T-helper 2 cell treated with Interferon-gamma antibody and Interleukin-4, amounts not matched to agents 100 ng/mL and 5 ng/mL, for 36 hours (primary cell): ENCODE data around the gene TRAPPC6A. TPM values are rescaled to one million over a fixed set of nuclear protein-coding genes. Genes with fewer than 3 reads are reported as not detected.
"Not testable (repeated sequence)": the region's sequence is repeated elsewhere in the genome, so short reads cannot be mapped to it uniquely, and the experiment has no call there.

ENCODE experiments used
- intact Hi-C: fragments of 100-400 bp; cut with micrococcal nuclease; formaldehyde crosslinking; loops from one replicate; pipeline ENCODE4 v1.15.1; 2023
- total RNA-seq: library from RNA; stranded (reverse); gene quantifications from 2 replicates; pipeline ENCODE4 v1.2.3, GENCODE V29; 2022

Gene TRAPPC6A
- total RNA-seq, 1 donor from 2014 or later = 58.4 TPM

- intact Hi-C loops = no loop called here
Measured at GRCh38 chr19:45133661-45134060, 44.4 kb downstream of the TRAPPC6A start.

- intact Hi-C loops = no loop called here
Measured at GRCh38 chr19:45130888-45131615, 47.0 kb downstream of the TRAPPC6A start.

DNA sequence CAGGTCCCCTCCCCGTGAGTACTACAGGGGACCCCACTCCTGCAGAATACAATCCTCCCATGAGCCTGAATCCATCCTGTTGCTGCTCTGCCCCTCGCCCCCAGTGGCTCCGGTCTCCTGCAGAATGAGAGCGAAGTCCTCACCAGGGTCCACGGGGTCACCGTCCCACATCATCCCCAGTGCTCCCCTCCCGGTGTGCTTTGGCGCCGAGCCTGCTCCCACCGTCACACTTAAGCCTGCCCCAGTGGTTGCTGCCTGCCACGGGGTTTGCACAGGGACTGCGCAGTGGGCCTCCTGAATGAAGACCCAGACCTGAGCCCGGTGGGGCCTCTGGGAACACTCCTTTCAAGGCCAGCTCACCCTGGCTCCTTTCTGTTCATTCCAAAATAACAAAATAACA is 47.8 kb downstream of the TRAPPC6A start:
- intact Hi-C loops = no loop called here

- intact Hi-C loops = no loop called here
Measured at GRCh38 chr19:45128806-45129205, 49.2 kb downstream of the TRAPPC6A start.

GRCh38 chr19:45128146-45128545 is 49.9 kb downstream of the TRAPPC6A start:
- intact Hi-C loops = no loop called here

- intact Hi-C loops = no loop called here
Measured at GRCh38 chr19:45126654-45127053, 51.4 kb downstream of the TRAPPC6A start.

GRCh38 chr19:45125975-45126493 is 52.0 kb downstream of the TRAPPC6A start:
- intact Hi-C loops = no loop called here

DNA sequence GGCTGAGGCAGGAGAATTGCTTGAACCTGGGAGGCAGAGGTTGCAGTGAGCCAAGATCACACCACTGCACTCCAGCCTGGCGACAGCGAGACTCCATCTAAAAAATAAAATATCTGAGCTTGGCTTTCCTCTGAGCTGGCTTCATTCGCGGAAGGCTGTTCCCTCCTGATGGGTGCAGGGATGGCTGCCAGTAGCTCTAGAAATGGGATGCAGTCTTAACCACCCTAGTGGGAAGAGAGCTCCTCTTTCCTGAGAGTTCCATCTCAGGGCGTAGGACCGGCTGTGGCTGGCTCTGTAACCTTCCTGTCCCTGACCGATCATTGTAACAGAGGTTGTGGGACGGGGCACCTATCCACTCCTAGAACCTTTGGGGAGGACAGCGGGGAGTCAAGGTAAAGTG is 52.7 kb downstream of the TRAPPC6A start:
- intact Hi-C loops = no loop called here

DNA sequence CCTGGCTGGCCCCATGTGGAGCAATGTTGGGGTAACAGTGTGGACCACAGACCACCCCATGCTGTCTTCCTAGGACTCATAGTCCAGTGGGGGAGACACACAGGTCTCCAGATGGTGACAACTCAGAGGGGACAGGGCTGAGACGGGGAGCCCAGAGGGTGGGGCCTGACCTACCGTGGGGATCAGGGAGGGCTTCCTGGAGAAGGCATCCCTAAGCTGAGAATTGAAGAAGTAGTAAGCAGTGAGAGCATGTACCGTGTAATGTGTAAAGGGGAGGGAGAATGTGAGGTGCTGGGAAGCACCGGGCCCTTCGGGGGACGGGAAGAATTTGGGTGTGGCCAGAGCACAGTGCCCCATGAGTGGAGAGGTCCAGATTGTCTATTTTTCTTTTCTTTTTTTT is 54.0 kb downstream of the TRAPPC6A start:
- intact Hi-C loops = no loop called here

DNA sequence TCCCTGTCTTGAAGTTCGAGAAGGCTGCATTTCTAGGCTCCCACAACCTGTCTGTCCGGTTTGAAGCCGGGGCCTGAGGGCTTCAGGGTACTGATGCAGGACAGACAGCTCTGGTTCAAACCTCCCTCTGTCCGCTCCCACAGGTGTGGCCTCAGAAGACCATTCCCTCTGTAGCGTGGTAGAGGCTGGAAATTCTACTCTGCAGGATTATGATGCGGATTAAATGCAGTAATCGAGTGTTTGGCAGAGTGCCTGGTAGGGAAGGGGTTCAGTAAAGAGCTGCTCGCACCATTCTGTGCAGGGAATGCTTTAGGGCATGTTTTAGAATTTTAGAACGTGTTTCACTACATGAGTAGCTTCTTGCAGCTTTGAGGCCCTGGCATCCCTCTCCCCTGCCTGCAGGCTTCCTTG is 54.6 kb downstream of the TRAPPC6A start:
- intact Hi-C loops = no loop called here

DNA sequence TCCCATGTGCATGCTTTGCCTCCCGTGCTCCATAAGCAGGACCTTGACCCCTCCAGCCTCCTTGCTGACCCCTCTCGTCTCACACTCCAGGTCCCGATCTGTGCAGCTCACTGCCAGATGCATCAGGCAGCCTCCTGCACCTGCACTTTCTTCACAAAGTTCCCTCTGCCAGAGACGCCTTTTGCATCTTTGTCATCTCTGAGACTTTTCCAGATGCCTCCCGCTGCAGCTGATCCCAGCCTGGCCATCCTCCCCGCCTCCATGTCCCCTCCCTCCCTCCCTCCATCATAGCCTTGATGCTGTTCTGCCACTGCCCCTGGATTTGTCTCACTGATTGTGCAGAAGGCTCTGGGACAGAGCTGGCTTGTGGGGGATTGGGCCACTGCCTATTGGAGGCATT is 55.2 kb downstream of the TRAPPC6A start:
- intact Hi-C loops = no loop called here

DNA sequence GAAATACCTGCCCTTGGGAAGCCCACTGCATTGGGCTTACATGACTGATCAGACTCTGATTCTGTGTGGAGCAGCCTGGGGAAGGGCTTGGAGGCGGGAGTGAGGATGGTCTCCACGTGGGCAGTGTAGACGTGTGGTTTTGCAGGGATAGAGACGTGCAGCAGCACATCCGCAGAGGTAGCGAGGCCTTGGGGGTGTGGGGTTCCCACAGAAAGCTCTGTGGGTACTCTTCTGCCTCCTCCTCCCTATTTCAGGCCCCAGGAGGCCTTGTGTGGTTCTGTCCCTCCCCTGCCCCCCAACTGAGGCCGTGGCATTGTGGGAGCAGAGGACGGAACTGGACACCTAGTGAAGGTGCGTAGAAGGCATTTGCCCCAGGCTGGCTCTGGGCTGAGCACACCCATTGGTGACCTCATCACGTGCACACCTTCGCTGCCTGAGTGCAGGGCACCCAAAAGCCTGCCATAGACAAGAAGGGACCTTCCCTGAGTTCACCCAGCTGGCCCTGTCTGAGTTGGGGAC is 56.2 kb downstream of the TRAPPC6A start:
- intact Hi-C loops = no loop called here

- intact Hi-C loops = no loop called here
Measured at GRCh38 chr19:45119582-45119981, 58.5 kb downstream of the TRAPPC6A start.

- intact Hi-C loops = not testable (repeated sequence)
Measured at GRCh38 chr19:45118591-45119355, 59.3 kb downstream of the TRAPPC6A start.

- intact Hi-C loops = no loop called here
Measured at GRCh38 chr19:45118106-45118505, 59.9 kb downstream of the TRAPPC6A start.

GRCh38 chr19:45117671-45118070 is 60.4 kb downstream of the TRAPPC6A start:
- intact Hi-C loops = no loop called here

- intact Hi-C loops = no loop called here
Measured at GRCh38 chr19:45117167-45117594, 60.9 kb downstream of the TRAPPC6A start.

DNA sequence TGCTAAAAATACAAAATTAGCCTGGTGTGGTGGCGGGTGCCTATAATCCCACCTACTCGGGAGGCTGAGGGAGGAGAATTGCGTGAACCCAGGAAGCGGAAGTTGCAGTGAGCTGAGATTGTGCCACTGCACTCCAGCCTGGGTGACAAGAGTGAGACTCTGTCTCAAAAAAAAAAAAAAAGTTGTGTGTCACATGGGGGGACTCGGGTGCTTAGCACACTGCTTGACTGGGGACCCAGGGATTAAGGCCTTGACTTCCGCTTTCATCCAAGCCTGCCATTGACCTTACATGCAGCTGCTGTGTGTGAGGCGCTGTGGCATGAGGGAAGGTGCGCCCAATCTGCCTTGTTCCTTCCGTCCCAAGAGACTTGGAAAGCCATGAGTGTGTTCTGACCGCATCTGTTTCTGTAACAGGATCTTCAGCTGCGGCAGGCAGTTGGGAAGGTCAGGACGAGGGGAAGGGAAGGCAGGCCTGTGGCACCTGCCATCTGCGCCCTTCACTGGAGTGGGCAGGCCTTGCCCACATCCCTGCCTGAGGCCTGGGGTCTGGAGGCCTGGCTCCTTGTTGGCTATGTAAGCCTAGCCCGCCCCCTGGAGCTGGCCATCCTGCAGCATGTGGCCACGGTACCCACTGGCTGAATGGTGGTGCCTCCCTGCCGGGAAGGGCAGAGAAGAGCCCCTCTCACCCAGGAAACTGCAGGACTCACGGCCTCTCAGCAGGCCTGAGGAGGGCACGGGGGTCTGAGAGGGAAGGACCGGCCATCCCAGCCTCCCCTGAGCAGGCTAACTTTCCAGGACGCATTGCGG is 62.0 kb downstream of the TRAPPC6A start:
- intact Hi-C loops = no loop called here

DNA sequence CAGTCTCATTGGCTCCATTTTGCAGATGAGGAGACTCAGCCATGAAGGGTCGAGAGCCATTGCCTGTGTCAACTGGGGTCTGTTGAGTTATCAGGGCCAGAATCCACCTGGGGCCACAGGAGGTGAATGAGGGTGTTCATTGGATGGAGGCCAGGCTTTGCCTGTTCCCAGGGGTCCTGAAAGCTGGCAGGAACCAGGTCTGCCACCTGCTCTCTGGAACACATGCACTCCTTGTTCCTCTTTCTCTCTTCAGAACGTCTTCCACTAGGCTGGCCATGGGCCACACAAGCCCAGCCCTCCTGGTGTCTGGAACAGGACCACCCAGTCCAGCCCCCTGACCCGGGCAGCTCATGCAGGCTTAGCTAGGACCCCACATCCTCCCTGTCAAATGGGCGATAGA is 63.9 kb downstream of the TRAPPC6A start:
- intact Hi-C loops = no loop called here

GRCh38 chr19:45113628-45114027 is 64.4 kb downstream of the TRAPPC6A start:
- intact Hi-C loops = no loop called here
